HL-60 (cell line): ENCODE results near the gene FAM186B.
A peak's percentile ranks its signal among the peaks of the same experiment; 100 is the strongest.

Source experiments
- DNase-seq, 2 experiments: peaks; one replicate each; pipeline ENCODE4 v3.0.0-alpha.2; 2010 to 2020; ENCODE audit warnings: low read depth in 1 of 2, low spot score in 1 of 2
- H3K27ac ChIP-seq: fragments of 250-450 bp; sonication (Bioruptor Pico); replicated peaks from 2 replicates; pipeline ENCODE4 v1.5.1; 2020; ENCODE audit warnings: mild to moderate bottlenecking, moderate library complexity
- H3K27me3 ChIP-seq: fragments of 250-450 bp; sonication (Bioruptor Pico); 2 replicates; pipeline ENCODE4 v1.5.1; 2021; ENCODE audit warnings: mild to moderate bottlenecking, moderate library complexity; ENCODE audit not compliant: insufficient read depth, poor library complexity, severe bottlenecking
- H3K4me3 ChIP-seq: replicated peaks from 2 replicates; pipeline ENCODE4 v1.5.1; 2011; ENCODE audit warnings: mild to moderate bottlenecking, control low read depth, low read length; ENCODE audit not compliant: insufficient read depth
- GABPA ChIP-seq: IDR thresholded peaks from 2 replicates; pipeline ENCODE4 v1.6.1; 2012; ENCODE audit warnings: low read depth
- POLR2AphosphoS5 ChIP-seq: IDR thresholded peaks from 2 replicates; pipeline ENCODE4 v1.6.1; 2012; ENCODE audit warnings: low read depth
- SPI1 ChIP-seq: IDR thresholded peaks from 2 replicates; pipeline ENCODE4 v1.6.1; 2012; ENCODE audit warnings: low read depth, mild to moderate bottlenecking, borderline replicate concordance
- TF ChIP-seq, protein P1 (sequence below): IDR thresholded peaks from one replicate; pipeline ENCODE4 v1.5.1; 2011; ENCODE audit warnings: low read length, control low read depth, inconsistent platforms; ENCODE audit not compliant: insufficient read depth
- TF ChIP-seq, protein P2 (sequence below): IDR thresholded peaks from 2 replicates; pipeline ENCODE4 v1.6.1; 2012; ENCODE audit warnings: low read depth; ENCODE audit not compliant: insufficient replicate concordance

Gene FAM186B

DNA sequence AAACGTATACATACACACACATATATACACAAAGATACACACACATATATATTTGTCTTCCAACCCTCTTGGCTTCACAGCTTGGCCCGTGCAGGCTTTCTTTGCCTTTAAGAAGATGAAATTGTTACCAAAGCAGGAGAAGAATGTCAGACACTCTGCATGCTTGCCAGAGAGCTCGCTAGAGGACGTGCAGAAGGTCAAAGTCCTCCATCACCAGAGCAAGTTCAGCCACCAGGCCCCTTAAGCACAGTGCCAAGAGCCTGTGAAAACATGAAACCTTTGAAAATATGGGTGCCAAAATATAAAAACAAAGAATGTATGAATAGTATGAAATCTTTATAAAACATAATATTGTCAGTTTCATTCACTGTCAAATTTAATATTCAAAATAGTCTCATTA lies 22.6 kb downstream of the FAM186B start:
- no peaks in the 10 kb centered on the region for H3K27me3 ChIP-seq
- H3K27ac ChIP-seq = no peak overlapping the region
- no peak overlapping the region for H3K4me3 ChIP-seq
- no peak for TF ChIP-seq SPI1
- no peak for TF ChIP-seq GABPA
- TF ChIP-seq POLR2AphosphoS5 = no peak
- TF ChIP-seq, protein P1, sequence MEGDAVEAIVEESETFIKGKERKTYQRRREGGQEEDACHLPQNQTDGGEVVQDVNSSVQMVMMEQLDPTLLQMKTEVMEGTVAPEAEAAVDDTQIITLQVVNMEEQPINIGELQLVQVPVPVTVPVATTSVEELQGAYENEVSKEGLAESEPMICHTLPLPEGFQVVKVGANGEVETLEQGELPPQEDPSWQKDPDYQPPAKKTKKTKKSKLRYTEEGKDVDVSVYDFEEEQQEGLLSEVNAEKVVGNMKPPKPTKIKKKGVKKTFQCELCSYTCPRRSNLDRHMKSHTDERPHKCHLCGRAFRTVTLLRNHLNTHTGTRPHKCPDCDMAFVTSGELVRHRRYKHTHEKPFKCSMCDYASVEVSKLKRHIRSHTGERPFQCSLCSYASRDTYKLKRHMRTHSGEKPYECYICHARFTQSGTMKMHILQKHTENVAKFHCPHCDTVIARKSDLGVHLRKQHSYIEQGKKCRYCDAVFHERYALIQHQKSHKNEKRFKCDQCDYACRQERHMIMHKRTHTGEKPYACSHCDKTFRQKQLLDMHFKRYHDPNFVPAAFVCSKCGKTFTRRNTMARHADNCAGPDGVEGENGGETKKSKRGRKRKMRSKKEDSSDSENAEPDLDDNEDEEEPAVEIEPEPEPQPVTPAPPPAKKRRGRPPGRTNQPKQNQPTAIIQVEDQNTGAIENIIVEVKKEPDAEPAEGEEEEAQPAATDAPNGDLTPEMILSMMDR = no peak
- TF ChIP-seq, protein P2, sequence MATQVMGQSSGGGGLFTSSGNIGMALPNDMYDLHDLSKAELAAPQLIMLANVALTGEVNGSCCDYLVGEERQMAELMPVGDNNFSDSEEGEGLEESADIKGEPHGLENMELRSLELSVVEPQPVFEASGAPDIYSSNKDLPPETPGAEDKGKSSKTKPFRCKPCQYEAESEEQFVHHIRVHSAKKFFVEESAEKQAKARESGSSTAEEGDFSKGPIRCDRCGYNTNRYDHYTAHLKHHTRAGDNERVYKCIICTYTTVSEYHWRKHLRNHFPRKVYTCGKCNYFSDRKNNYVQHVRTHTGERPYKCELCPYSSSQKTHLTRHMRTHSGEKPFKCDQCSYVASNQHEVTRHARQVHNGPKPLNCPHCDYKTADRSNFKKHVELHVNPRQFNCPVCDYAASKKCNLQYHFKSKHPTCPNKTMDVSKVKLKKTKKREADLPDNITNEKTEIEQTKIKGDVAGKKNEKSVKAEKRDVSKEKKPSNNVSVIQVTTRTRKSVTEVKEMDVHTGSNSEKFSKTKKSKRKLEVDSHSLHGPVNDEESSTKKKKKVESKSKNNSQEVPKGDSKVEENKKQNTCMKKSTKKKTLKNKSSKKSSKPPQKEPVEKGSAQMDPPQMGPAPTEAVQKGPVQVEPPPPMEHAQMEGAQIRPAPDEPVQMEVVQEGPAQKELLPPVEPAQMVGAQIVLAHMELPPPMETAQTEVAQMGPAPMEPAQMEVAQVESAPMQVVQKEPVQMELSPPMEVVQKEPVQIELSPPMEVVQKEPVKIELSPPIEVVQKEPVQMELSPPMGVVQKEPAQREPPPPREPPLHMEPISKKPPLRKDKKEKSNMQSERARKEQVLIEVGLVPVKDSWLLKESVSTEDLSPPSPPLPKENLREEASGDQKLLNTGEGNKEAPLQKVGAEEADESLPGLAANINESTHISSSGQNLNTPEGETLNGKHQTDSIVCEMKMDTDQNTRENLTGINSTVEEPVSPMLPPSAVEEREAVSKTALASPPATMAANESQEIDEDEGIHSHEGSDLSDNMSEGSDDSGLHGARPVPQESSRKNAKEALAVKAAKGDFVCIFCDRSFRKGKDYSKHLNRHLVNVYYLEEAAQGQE = no peak
- no peak for DNase-seq

DNA sequence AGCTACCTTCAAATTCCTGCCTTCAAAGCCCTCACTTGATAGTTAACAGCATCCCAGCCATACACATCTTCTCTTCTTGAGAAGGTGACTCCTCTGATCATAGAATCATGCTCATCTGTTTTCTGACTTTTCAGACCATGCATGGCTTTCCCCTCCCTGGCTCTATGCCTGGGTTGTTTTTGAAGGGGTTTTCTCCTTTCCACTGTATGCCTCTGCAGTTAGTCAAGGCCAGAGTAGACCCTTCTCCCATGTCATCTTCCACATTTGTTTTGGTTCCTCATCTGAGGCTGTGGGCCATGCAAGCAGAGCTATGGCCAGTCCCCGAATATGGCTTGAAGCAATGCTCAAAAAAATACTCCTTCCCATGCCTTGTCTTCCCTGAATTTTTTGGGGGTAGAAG lies 23.2 kb downstream of the FAM186B start:
- Histone ChIP-seq H3K4me3 (no peak overlapping the region), H3K27me3 (no peaks in the 10 kb centered on the region), H3K27ac (no peak overlapping the region)
- DNase-seq = no peak
- TF ChIP-seq, protein P2 = no peak
- TF ChIP-seq SPI1 = no peak
- TF ChIP-seq POLR2AphosphoS5 = no peak
- TF ChIP-seq, protein P1 = no peak
- TF ChIP-seq GABPA = no peak

DNA sequence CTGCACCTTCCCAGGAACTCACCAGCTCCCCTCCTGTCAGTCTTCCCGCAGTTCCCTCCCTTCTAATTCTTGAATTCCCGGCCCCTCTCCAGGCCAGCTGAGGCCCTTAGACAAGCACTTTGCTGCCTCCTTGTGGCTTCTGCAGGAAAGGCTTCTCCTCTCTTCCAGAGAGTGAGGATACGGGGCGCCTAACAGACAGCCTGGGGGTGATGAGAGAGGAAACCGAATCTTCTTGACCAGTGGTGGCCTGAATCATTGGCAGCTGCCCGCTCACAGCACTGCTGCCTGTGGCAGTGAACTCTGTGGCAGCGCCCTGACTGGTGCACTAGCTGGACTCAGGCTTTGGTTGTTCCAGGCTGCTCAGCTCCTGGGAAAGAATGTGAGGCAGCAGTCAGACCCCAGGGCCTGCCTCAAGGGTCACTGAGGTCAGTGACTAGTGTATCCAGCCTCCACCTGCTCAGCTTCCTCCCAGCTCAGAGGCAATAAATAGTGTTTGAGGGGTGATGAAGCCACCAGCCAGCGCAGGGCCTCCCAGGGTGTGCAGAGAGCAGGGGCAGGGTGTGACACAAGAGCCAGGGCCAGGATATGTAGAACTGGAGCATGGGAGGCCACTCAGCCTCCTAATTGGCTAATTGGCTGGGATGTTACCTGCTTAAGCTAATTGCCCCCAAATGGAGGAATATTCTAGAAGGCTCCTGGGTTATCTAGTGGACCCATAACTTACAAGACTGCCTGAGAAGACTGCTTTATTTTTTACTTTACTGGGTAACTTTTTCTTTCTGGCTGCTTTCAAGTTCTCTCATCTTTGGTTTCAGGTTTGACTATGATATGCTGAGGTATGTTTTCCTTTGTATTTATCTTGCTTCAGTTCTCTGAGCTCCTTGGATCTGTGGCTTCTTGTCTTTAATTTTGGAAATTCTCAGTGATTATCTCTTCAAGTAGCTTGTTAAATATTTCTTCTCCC lies 24.6 kb downstream of the FAM186B start:
- TF ChIP-seq, protein P1 = peak; percentile 60
- TF ChIP-seq POLR2AphosphoS5 (no peak), SPI1 (no peak)
- H3K4me3 ChIP-seq = no peak overlapping the region
- no peaks in the 10 kb centered on the region for H3K27me3 ChIP-seq
- peak in 1 of 2 experiments; percentile 60 for DNase-seq
- H3K27ac ChIP-seq = no peak overlapping the region
